GM12875 (cell line): Measurements from ENCODE around the gene ETV7.

ENCODE experiments used
- H3K4me3 ChIP-seq: one replicate; pipeline ENCODE4 v1.5.1; 2011; ENCODE audit warnings: low read depth, low read length, control low read depth
- CTCF ChIP-seq: IDR thresholded peaks from 2 replicates; pipeline ENCODE4 v1.5.1; 2011; ENCODE audit warnings: low read depth, mild to moderate bottlenecking, control low read depth, inconsistent platforms, low read length, moderate library complexity, borderline replicate concordance; ENCODE audit not compliant: insufficient read depth

The ETV7 gene

GRCh38 chr6:36372088-36372487 is 15.4 kb downstream of the ETV7 start:
- no peak for TF ChIP-seq CTCF
- H3K4me3 ChIP-seq = no peak overlapping the region

GRCh38 chr6:36371211-36371610 is 16.3 kb downstream of the ETV7 start:
- no peak overlapping the region for H3K4me3 ChIP-seq
- no peak for TF ChIP-seq CTCF

GRCh38 chr6:36370638-36371037 is 16.8 kb downstream of the ETV7 start:
- no peak overlapping the region for H3K4me3 ChIP-seq
- TF ChIP-seq CTCF = no peak

- no peak overlapping the region for H3K4me3 ChIP-seq
- no peak for TF ChIP-seq CTCF
These were observed 18.3 kb downstream of the ETV7 start for GRCh38 chr6:36368921-36369865.

GRCh38 chr6:36368421-36368820 is 19.0 kb downstream of the ETV7 start:
- no peak for TF ChIP-seq CTCF
- H3K4me3 ChIP-seq = no peak overlapping the region

GRCh38 chr6:36367743-36368142 is 19.7 kb downstream of the ETV7 start:
- no peak overlapping the region for H3K4me3 ChIP-seq
- TF ChIP-seq CTCF = no peak
